ENCODE measurements around the gene GNG11.

GRCh38 chr7:93977211-93977950 lies 55.8 kb downstream of the GNG11 start:
- TF ChIP-seq CTCF (IDR thresholded peaks at IDR 0.05) (no peak), POLR2A (IDR thresholded peaks at IDR 0.05) (no peak), EP300 (IDR thresholded peaks at IDR 0.05) (no peak), POLR2AphosphoS5 (IDR thresholded peaks at IDR 0.05) (no peak)
